ENCODE data around the gene OAS1.
A peak's percentile ranks its signal among the peaks of the same experiment; 100 is the strongest.
"Not testable (repeated sequence)": the region's sequence is repeated elsewhere in the genome, so short reads cannot be mapped to it uniquely, and the experiment has no call there.

The OAS1 gene

GRCh38 chr12:112916270-112916669 lies 9.5 kb downstream of the OAS1 start:
- Histone ChIP-seq H3K9ac (no peak overlapping the region), H3K27ac (no peak overlapping the region)

GRCh38 chr12:112919121-112919520 lies 12.4 kb downstream of the OAS1 start:
- no peak overlapping the region for H3K4me2 ChIP-seq (ENCODE audit: low read length)
- no peaks in the 10 kb centered on the region for H3K9me3 ChIP-seq (ENCODE audit: control insufficient read depth, low read length)
- no peak for TF ChIP-seq CTCF (IDR thresholded peaks at IDR 0.05)
- no peaks in the 10 kb centered on the region for H3K27me3 ChIP-seq (ENCODE audit: control insufficient read depth, insufficient read depth, low read length)
- no peaks in the 10 kb centered on the region for H3K36me3 ChIP-seq (ENCODE audit: control insufficient read depth, insufficient read depth, low read length)
- H2AFZ ChIP-seq = no peak overlapping the region
- H3K4me3 ChIP-seq (ENCODE audit: low read depth, low read length) = no peak overlapping the region
- no peak overlapping the region for H3K9ac ChIP-seq
- H3K4me1 ChIP-seq = no peaks in the 10 kb centered on the region
- H3K79me2 ChIP-seq = no peaks in the 10 kb centered on the region
- H3K27ac ChIP-seq = no peak overlapping the region

More at GRCh38 chr12:112916270-112916669, 9.5 kb downstream of the OAS1 start:
- no peak for TF ChIP-seq CTCF (IDR thresholded peaks at IDR 0.05)
- no peak overlapping the region for H3K4me3 ChIP-seq (ENCODE audit: low read depth, low read length)
- no peaks in the 10 kb centered on the region for H3K36me3 ChIP-seq (ENCODE audit: control insufficient read depth, insufficient read depth, low read length)
- H2AFZ ChIP-seq = no peak overlapping the region
- H3K4me2 ChIP-seq (ENCODE audit: low read length) = no peak overlapping the region
- H3K4me1 ChIP-seq = no peaks in the 10 kb centered on the region
- no peaks in the 10 kb centered on the region for H3K27me3 ChIP-seq (ENCODE audit: control insufficient read depth, insufficient read depth, low read length)
- no peaks in the 10 kb centered on the region for H3K79me2 ChIP-seq
- no peaks in the 10 kb centered on the region for H3K9me3 ChIP-seq (ENCODE audit: control insufficient read depth, low read length)

GRCh38 chr12:112924986-112925385 lies 18.2 kb downstream of the OAS1 start:
- TF ChIP-seq CTCF (IDR thresholded peaks at IDR 0.05) = no peak
- Histone ChIP-seq H3K4me3 (ENCODE audit: low read depth, low read length) (no peak overlapping the region), H3K9ac (no peak overlapping the region), H3K4me2 (ENCODE audit: low read length) (no peak overlapping the region), H2AFZ (peak overlapping the region; percentile 34), H3K4me1 (peaks cover 9% of the 10 kb centered on the region), H3K9me3 (ENCODE audit: control insufficient read depth, low read length) (no peaks in the 10 kb centered on the region), H3K27ac (no peak overlapping the region), H3K27me3 (ENCODE audit: control insufficient read depth, insufficient read depth, low read length) (no peaks in the 10 kb centered on the region), H3K36me3 (ENCODE audit: control insufficient read depth, insufficient read depth, low read length) (no peaks in the 10 kb centered on the region), H3K79me2 (no peaks in the 10 kb centered on the region)

- H3K79me2 ChIP-seq; H3K36me3 ChIP-seq (ENCODE audit: control insufficient read depth, insufficient read depth, low read length); H2AFZ ChIP-seq; H3K9ac ChIP-seq; H3K9me3 ChIP-seq (ENCODE audit: control insufficient read depth, low read length); H3K27me3 ChIP-seq (ENCODE audit: control insufficient read depth, insufficient read depth, low read length); H3K4me2 ChIP-seq (ENCODE audit: low read length); H3K4me3 ChIP-seq (ENCODE audit: low read depth, low read length): not testable (repeated sequence)
- H3K4me1 ChIP-seq = peaks cover 12% of the 10 kb centered on the region
- peak overlapping the region; percentile 43 for H3K27ac ChIP-seq
These were observed 19.8 kb downstream of the OAS1 start for GRCh38 chr12:112926416-112927033.

GRCh38 chr12:112927475-112927874 lies 20.7 kb downstream of the OAS1 start:
- Histone ChIP-seq H3K9me3 (ENCODE audit: control insufficient read depth, low read length) (no peaks in the 10 kb centered on the region), H2AFZ (no peak overlapping the region), H3K4me3 (ENCODE audit: low read depth, low read length) (no peak overlapping the region), H3K9ac (no peak overlapping the region), H3K27ac (no peak overlapping the region), H3K4me2 (ENCODE audit: low read length) (no peak overlapping the region), H3K4me1 (peaks cover 12% of the 10 kb centered on the region), H3K36me3 (ENCODE audit: control insufficient read depth, insufficient read depth, low read length) (no peaks in the 10 kb centered on the region), H3K79me2 (no peaks in the 10 kb centered on the region), H3K27me3 (ENCODE audit: control insufficient read depth, insufficient read depth, low read length) (no peaks in the 10 kb centered on the region)
- no peak for TF ChIP-seq CTCF (IDR thresholded peaks at IDR 0.05)
